Testis (tissue), 2 donors: Measurements from ENCODE around the gene HRAS.

Experiments used
- CTCF ChIP-seq, 3 experiments: fragments of 450-650 bp in 2 of 3; fragments of 200-600 bp in 1 of 3; sonication (generic) in 1 of 3; IDR thresholded peaks; one replicate each; pipeline ENCODE4 v1.5.1; 2016 to 2019; ENCODE audit warnings: antibody characterized with exemption in 3 of 3, mild to moderate bottlenecking in 2 of 3, moderate library complexity in 1 of 3
- POLR2A ChIP-seq: fragments of 450-650 bp; IDR thresholded peaks from one replicate; pipeline ENCODE4 v1.6.1; 2017; ENCODE audit warnings: antibody characterized with exemption, mild to moderate bottlenecking, moderate library complexity

- TF ChIP-seq POLR2A (no peak), CTCF (IDR thresholded peaks at IDR 0.05) (no peak)
These were observed 2.3 kb downstream of the HRAS start for GRCh38 chr11:532986-533585.
